Small intestine (tissue), 7 donors: ENCODE results near the gene OPCML. TPM values are rescaled to one million over a fixed set of nuclear protein-coding genes. Genes with fewer than 3 reads are reported as not detected.
A peak's percentile ranks its signal among the peaks of the same experiment; 100 is the strongest.

ENCODE experiments used
- DNase-seq, 2 donors: peaks; one replicate each; pipeline versions ENCODE4 v3.0.0 to v3.0.0-alpha.2; 2013
- FAIRE-seq: peaks from 2 replicates; lab custom pipeline; 2012; peaks lifted over from hg19 to GRCh38; lab: Jason Lieb, UNC
- H3K27ac ChIP-seq, 3 donors: one replicate each; pipeline ENCODE4 v1.5.1; 2013; ENCODE audit warnings: low read length in 2 of 3, mild to moderate bottlenecking in 2 of 3, control low read depth in 1 of 3, inconsistent platforms in 1 of 3, low read depth in 1 of 3, moderate library complexity in 1 of 3
- H3K27me3 ChIP-seq, 3 donors: one replicate each; pipeline ENCODE4 v1.6.1; 2013; ENCODE audit warnings: low read length in 3 of 3, inconsistent platforms in 1 of 3; ENCODE audit not compliant: control insufficient read depth in 3 of 3, insufficient read depth in 3 of 3
- H3K36me3 ChIP-seq, 3 donors: one replicate each; pipeline ENCODE4 v1.6.1; 2013; ENCODE audit warnings: low read length in 3 of 3, inconsistent platforms in 1 of 3, low read depth in 1 of 3, mild to moderate bottlenecking in 1 of 3, moderate library complexity in 1 of 3; ENCODE audit not compliant: control insufficient read depth in 3 of 3, insufficient read depth in 2 of 3
- H3K4me1 ChIP-seq, 3 donors: one replicate each; pipeline ENCODE4 v1.6.1; 2013; ENCODE audit warnings: low read length in 2 of 3, inconsistent platforms in 1 of 3, low read depth in 1 of 3, mild to moderate bottlenecking in 1 of 3, moderate library complexity in 1 of 3; ENCODE audit not compliant: control insufficient read depth in 3 of 3, insufficient read depth in 2 of 3
- H3K4me3 ChIP-seq, 3 donors: one replicate each; pipeline ENCODE4 v1.5.1; 2013; ENCODE audit warnings: low read length in 3 of 3, control low read depth in 1 of 3, inconsistent platforms in 1 of 3, low read depth in 1 of 3, mild to moderate bottlenecking in 1 of 3, moderate library complexity in 1 of 3
- H3K9me3 ChIP-seq, 2 donors: one replicate each; pipeline ENCODE4 v1.6.1; 2013; ENCODE audit warnings: low read depth in 1 of 2, low read length in 1 of 2; ENCODE audit not compliant: control insufficient read depth in 2 of 2, insufficient read depth in 1 of 2
- WGBS, 3 donors: extraction: QIAGEN DNeasy Blood & Tissue Kit; methylation state at CpG; one replicate each; pipeline ENCODE4 v1.1.7; 2013; 5-methylcytosine and 5-hydroxymethylcytosine counted together
- polyA plus RNA-seq, 4 donors: library from polyadenylated mRNA; stranded (reverse) in 3 of 4; unstranded in 1 of 4; fragments of 200-250 nt in 3 of 4; fragments of 120-200 nt in 1 of 4; gene quantifications; one replicate each; pipeline versions ENCODE4 v1.2.1 to v1.2.3, GENCODE V29; 2013
- donor health status: healthy with polysubstance abuse.
- donor health status: control.
- donor health status: control.
- donor health status: Bipolar disorder and iron deficiency.
- donor health status: healthy.

Gene OPCML
- polyA plus RNA-seq, 4 donors, result 0.16 to 2.0 TPM; not detected in 2

DNA sequence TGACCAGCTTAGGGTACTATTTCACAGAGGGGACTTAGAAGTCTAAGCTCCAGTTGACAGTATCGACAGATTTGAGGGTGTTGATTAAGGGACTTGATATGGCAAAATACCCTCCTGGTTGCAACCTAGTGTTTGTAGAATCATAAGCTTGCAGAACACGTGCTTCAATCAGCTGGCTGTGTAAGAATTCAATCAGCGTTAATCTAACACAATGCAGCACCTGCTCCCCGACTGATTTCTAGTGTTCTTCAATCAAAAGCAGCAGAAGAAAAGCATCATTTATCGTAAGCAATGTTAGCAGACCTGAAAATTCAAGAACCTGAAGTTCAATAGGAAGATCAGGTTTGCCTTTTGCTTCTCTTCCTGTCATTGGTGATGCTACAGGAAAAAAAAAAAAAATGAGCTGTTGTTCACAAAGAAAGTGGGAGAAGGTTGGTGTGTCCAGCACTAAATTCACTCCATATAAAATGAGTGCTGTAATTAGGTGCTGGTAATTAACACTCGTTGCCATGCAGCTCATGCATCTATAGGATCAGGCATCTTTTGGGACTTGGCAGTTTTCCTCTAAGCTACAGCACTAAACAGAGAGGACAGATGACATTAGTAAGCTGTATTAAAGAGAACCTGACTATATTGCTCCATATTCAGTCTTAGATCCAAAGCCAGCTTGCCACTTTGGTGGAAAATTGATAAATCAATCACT, 840.3 kb downstream of the OPCML start:
- H3K27me3 ChIP-seq, result no peaks in the 10 kb centered on the region
- H3K4me3 ChIP-seq, result no peak overlapping the region
- no peak overlapping the region for H3K27ac ChIP-seq
- DNase-seq (no peak), FAIRE-seq (no peak)
- 68 to 83% (median 70%) methylated on average over 6 of the region's 6 CpGs for WGBS, 3 donors
- no peaks in the 10 kb centered on the region for H3K9me3 ChIP-seq
- no peaks in the 10 kb centered on the region for H3K4me1 ChIP-seq
- H3K36me3 ChIP-seq, result no peaks in the 10 kb centered on the region

DNA sequence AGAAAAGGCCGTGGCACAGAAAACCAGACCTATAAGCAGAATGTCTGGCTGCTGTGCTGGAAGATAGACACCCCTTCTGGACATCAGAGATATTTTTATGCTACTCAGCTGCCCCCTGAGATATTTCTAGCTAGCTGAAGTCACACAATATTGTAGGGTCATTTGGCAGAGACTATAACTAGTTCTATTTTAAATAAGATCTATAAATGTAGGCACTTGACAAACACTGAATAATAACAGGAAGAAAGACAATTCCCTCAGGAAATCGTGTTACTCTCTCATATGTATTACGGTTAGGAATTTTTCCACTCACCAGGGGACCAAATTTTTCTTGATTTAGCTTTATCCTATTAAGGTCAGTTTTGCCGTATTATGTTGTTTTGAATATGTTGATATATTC, 845.4 kb downstream of the OPCML start:
- Histone ChIP-seq H3K4me1 (no peaks in the 10 kb centered on the region), H3K27me3 (no peaks in the 10 kb centered on the region), H3K27ac (no peak overlapping the region), H3K4me3 (no peak overlapping the region), H3K9me3 (no peaks in the 10 kb centered on the region), H3K36me3 (no peaks in the 10 kb centered on the region)
- no peak for FAIRE-seq
- 56 to 64% (median 63%) methylated on average over 4 of the region's 4 CpGs for WGBS, 3 donors
- DNase-seq, result no peak

DNA sequence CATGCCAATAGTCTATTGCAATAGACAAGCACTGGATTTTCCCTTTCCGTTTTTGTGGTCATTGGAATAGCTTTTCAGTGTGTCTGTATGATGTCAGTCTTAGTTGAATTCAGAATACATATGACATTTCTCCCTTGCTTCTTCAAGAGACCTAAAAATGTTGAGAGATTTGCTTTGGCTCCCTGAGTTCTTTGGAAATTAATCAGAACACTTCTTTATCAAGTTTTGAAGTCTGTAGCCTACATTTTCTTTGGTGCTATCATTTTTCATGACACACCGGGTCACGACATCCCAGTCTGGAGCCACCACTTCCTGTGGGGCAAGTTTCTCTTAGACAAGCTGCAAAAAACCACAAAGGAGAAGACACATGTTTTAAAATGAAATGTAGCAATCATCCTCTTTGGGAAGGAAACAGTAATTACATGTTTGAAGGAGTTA, 847.1 kb downstream of the OPCML start:
- no peaks in the 10 kb centered on the region for H3K27me3 ChIP-seq
- DNase-seq (peak in 1 of 2 donors; percentile 17), FAIRE-seq (no peak)
- no peak overlapping the region for H3K27ac ChIP-seq
- WGBS, 3 donors, result 43 to 61% (median 47%) methylated on average over 3 of the region's 3 CpGs
- no peaks in the 10 kb centered on the region for H3K4me1 ChIP-seq
- H3K36me3 ChIP-seq, result no peaks in the 10 kb centered on the region
- H3K9me3 ChIP-seq, result peaks cover 0 to 6% of the 10 kb centered on the region in 2 donors
- H3K4me3 ChIP-seq, result no peak overlapping the region

DNA sequence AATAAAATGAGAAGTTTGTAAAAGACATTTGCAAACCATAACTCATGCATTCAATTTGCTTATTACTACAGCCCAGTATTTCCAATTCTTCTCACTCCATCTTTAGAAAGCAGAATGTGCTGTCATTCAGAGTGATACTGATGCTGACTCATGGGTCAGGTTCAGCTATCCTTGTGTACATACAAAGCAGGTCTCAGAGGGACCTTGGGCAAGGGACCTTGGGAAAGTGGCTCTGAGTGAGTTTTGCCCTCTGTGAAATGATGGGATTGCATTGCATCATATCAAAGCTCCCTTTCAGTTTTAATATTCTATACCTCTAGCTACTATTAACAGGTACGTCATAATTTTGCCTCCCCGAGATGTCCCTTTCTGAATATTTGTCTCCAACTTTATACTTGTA, 848.7 kb downstream of the OPCML start:
- H3K4me1 ChIP-seq, result no peaks in the 10 kb centered on the region
- DNase-seq (no peak), FAIRE-seq (no peak)
- no peaks in the 10 kb centered on the region for H3K27me3 ChIP-seq
- no peaks in the 10 kb centered on the region for H3K36me3 ChIP-seq
- H3K9me3 ChIP-seq, result peaks cover 0 to 6% of the 10 kb centered on the region in 2 donors
- WGBS, 3 donors, result 83 to 87% (median 85%) methylated on average over 2 of the region's 2 CpGs
- no peak overlapping the region for H3K4me3 ChIP-seq
- H3K27ac ChIP-seq, result no peak overlapping the region

DNA sequence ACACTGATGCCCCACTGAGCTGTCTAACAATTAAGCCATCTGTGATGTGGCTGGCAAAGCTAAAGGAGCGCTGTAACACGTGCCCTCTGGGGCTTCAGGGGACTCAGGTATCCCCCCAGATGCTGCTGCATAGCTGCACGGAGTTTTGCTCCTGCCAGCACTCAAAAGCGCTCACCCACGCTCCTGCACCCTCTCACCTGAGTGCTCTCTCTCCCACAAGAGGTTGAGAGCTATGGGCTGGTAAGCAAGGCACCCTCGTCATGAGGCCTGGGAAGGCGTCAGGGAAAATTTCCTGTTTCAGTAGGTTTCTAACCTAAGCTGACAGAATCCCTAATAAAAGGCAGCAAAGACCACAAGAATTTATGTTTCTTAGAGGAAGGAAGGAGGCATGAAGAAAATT, 850.3 kb downstream of the OPCML start:
- H3K4me1 ChIP-seq, result no peaks in the 10 kb centered on the region
- no peak overlapping the region for H3K4me3 ChIP-seq
- no peak overlapping the region for H3K27ac ChIP-seq
- DNase-seq (no peak), FAIRE-seq (no peak)
- H3K27me3 ChIP-seq, result no peaks in the 10 kb centered on the region
- 49 to 80% (median 66%) methylated on average over 7 of the region's 7 CpGs for WGBS, 3 donors
- H3K9me3 ChIP-seq, result peaks cover 0 to 8% of the 10 kb centered on the region in 2 donors
- no peaks in the 10 kb centered on the region for H3K36me3 ChIP-seq

DNA sequence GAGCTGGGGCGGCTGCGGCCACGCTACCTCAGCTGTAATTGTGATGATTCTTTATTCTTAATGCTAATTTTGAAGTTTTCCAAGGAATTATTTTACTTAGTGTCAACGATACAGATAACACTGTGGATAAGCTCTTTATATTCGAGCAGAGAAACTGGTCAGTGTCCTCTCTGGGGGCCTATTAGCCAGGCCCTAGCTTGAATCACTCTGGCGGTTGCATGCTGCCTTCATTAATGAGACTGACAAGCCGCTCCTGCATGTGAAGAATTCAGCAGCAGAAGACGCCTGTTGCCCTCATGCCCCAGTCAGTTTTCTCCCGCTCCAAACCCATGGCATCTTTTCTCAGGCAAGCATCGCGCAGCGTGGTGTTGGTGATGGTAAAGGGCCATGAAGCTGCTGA, 851.7 kb downstream of the OPCML start:
- no peak for FAIRE-seq

DNA sequence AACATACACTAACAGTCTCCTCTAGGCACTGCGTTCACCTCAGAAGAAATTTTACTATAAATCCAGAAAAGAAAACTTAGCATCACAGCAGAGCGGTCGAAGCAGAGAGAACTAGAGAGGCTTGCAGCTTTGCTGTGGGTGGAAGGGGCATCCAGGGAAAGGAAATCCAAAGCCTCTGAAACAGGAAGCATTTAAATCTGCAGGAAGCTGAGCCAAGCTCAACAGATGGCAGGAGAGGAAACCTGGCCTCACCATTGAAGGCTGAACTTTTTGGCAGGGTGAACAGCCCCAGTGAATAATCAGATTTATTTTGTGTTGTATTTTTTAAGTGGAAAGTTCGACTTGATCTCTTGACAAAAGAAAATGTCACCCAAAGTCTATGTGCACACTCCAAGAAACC, 858.1 kb downstream of the OPCML start:
- no peak for FAIRE-seq

More for the DNA sequence above, 851.7 kb downstream of the OPCML start:
- H3K27me3 ChIP-seq, result no peaks in the 10 kb centered on the region
- no peak for DNase-seq
- H3K36me3 ChIP-seq, result no peaks in the 10 kb centered on the region
- no peak overlapping the region for H3K4me3 ChIP-seq
- no peak overlapping the region for H3K27ac ChIP-seq
- H3K9me3 ChIP-seq, result peaks cover 0 to 8% of the 10 kb centered on the region in 2 donors
- no peaks in the 10 kb centered on the region for H3K4me1 ChIP-seq
- 89 to 94% (median 93%) methylated on average over 12 of the region's 12 CpGs for WGBS, 3 donors

DNA sequence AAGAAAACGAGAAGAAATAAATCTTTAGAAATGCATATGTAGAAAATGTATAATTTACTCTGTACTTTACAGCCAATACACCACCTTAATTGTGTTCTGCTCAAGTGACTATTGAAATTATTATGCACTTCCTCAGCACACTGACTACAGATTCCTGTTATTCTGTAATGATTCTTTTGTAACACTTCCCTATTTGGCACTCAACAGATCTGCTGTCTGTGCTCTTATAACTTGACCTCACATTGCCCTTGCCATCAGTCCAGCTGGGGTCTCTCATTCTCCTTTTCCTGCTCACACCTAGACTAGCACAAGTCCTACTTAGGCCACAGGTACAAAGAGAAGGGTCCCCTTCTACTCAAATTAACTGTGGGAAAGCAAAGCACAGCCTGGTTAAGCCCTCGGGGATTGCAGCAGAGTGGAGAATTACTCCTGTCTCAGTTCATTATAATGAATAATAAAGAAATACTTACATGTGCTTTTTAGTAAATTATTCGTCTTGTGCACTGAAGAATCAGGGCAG, 860.4 kb downstream of the OPCML start:
- DNase-seq (no peak), FAIRE-seq (no peak)
- H3K9me3 ChIP-seq, result no peaks in the 10 kb centered on the region
- H3K4me1 ChIP-seq, result no peaks in the 10 kb centered on the region
- H3K36me3 ChIP-seq, result no peaks in the 10 kb centered on the region
- no peak overlapping the region for H3K4me3 ChIP-seq
- H3K27me3 ChIP-seq, result no peaks in the 10 kb centered on the region
- H3K27ac ChIP-seq, result no peak overlapping the region
- WGBS, 3 donors, result 57 to 66% (median 64%) methylated on average over 3 of the region's 3 CpGs

More for the DNA sequence above, 858.1 kb downstream of the OPCML start:
- Histone ChIP-seq H3K27me3 (no peaks in the 10 kb centered on the region), H3K4me3 (no peak overlapping the region), H3K4me1 (no peaks in the 10 kb centered on the region), H3K9me3 (peaks cover 0 to 2% of the 10 kb centered on the region in 2 donors), H3K27ac (no peak overlapping the region), H3K36me3 (no peaks in the 10 kb centered on the region)
- WGBS, 3 donors, result 49 to 62% (median 57%) methylated on average over 4 of the region's 4 CpGs
- DNase-seq, result no peak
